Right atrium auricular region (tissue), 2 donors: ENCODE data around the gene DYNLT5. TPM values are rescaled to one million over a fixed set of nuclear protein-coding genes. Genes with fewer than 3 reads are reported as not detected.
"Not testable (repeated sequence)": the region's sequence is repeated elsewhere in the genome, so short reads cannot be mapped to it uniquely, and the experiment has no call there.

Source experiments
- DNase-seq: peaks from one replicate; pipeline ENCODE4 v3.0.0-alpha.2; 2019; ENCODE audit warnings: low spot score
- H3K27ac ChIP-seq, 2 donors: fragments of 200-600 bp; sonication (generic); 1 replicate in 1 of 2; 2 replicates in 1 of 2; pipeline ENCODE4 v1.5.1; 2016 to 2019
- H3K27me3 ChIP-seq, 2 donors: fragments of 200-600 bp; sonication (generic); one replicate each; pipeline versions ENCODE4 v1.5.1 to v1.6.0; 2017 to 2019
- H3K36me3 ChIP-seq: fragments of 200-600 bp; sonication (generic); one replicate; pipeline ENCODE4 v1.5.1; 2016
- H3K4me1 ChIP-seq, 2 donors: fragments of 200-600 bp; sonication (generic); one replicate each; pipeline versions ENCODE4 v1.5.1 to v1.6.0; 2017 to 2019
- H3K4me3 ChIP-seq, 2 donors: fragments of 200-600 bp; sonication (generic); 1 replicate in 1 of 2; 2 replicates in 1 of 2; pipeline ENCODE4 v1.5.1; 2017 to 2019; ENCODE audit warnings: mild to moderate bottlenecking in 1 of 2, moderate library complexity in 1 of 2
- H3K9me3 ChIP-seq, 2 donors: fragments of 200-600 bp; sonication (generic); one replicate each; pipeline ENCODE4 v1.5.1; 2019
- CTCF ChIP-seq, 2 donors: fragments of 200-600 bp; sonication (generic); IDR thresholded peaks; one replicate each; pipeline ENCODE4 v1.5.1; 2019; ENCODE audit warnings: antibody characterized with exemption in 2 of 2
- total RNA-seq, 2 donors: library from RNA; depleted of rRNA; stranded (reverse); fragments of >200 nt; gene quantifications; one replicate each; pipeline ENCODE4 v1.1.0, GENCODE V29; 2016

The DYNLT5 gene
- total RNA-seq, 2 donors from 2014 or later: 0.85 TPM; not detected in 1

DNA sequence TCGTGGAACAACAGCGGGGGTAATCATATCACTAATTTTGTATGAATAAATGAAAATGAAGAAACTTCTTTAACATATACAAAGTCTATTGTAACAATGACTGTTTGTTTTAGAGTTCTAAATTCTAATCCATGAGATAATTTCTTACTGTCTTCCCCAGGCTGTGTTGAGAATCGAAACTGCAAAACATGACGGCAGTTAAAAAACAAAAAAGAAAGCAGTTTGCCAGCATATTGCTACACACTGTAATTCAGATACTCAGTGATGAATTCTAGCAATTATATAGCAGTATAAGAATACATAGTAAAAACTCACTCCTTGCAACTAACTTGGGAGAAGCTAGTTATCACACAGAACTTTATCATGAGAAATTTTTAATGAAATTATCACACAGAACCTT, 26.7 kb downstream of the DYNLT5 start:
- H3K4me1 ChIP-seq: no peaks in the 10 kb centered on the region
- no peak for DNase-seq
- no peaks in the 10 kb centered on the region for H3K36me3 ChIP-seq
- TF ChIP-seq CTCF (IDR thresholded peaks at IDR 0.05): no peak
- no peaks in the 10 kb centered on the region for H3K27me3 ChIP-seq
- no peaks in the 10 kb centered on the region for H3K9me3 ChIP-seq
- no peak overlapping the region for H3K27ac ChIP-seq
- H3K4me3 ChIP-seq: no peak overlapping the region

DNA sequence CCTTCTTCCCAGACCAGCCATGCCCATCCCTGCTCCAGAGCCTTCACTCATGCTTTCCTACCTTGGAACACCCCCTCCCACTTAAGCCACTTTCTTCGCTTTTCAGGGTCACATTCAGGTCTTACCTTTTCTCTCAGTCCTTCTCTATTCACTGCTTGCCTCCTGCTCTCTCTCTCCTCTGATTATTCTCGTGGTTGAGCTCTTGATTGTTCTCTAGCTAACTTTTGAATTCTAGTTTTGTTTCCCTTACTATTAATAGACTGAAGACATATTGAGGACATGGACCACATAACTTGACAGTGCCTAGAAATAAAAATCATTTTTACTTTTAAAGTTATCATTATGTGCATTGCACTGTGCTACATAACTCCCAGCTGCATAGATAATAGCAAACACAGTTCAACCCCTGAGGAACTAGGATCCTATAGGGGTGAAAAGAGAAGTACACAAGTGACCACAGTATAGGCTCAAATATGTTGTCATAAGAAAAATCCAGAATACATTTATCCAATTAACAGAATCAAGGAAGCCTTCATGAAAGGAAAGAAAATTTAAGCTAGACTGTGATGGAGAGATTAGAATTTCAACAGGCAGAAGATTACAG, 27.3 kb downstream of the DYNLT5 start:
- TF ChIP-seq CTCF (IDR thresholded peaks at IDR 0.05): no peak
- H3K9me3 ChIP-seq: no peaks in the 10 kb centered on the region
- H3K27ac ChIP-seq: no peak overlapping the region
- no peak for DNase-seq
- H3K4me3 ChIP-seq: no peak overlapping the region
- H3K27me3 ChIP-seq: no peaks in the 10 kb centered on the region
- no peaks in the 10 kb centered on the region for H3K36me3 ChIP-seq
- H3K4me1 ChIP-seq: no peaks in the 10 kb centered on the region

- not testable (repeated sequence) for H3K27ac ChIP-seq, H3K27me3 ChIP-seq, H3K4me1 ChIP-seq, H3K9me3 ChIP-seq, H3K36me3 ChIP-seq, H3K4me3 ChIP-seq, DNase-seq
Measured at GRCh38 chr1:66785800-66786199, 33.5 kb downstream of the DYNLT5 start.

GRCh38 chr1:66787641-66788040, 35.4 kb downstream of the DYNLT5 start:
- no peak overlapping the region for H3K4me3 ChIP-seq
- no peaks in the 10 kb centered on the region for H3K27me3 ChIP-seq
- no peak overlapping the region for H3K27ac ChIP-seq
- no peaks in the 10 kb centered on the region for H3K4me1 ChIP-seq
- DNase-seq: no peak
- H3K36me3 ChIP-seq: no peaks in the 10 kb centered on the region
- no peak for TF ChIP-seq CTCF (IDR thresholded peaks at IDR 0.05)
- H3K9me3 ChIP-seq: peaks cover 0 to 4% of the 10 kb centered on the region in 2 donors

- TF ChIP-seq CTCF (IDR thresholded peaks at IDR 0.05): no peak
- Histone ChIP-seq H3K27me3 (no peaks in the 10 kb centered on the region), H3K36me3 (no peaks in the 10 kb centered on the region), H3K9me3 (peaks cover 0 to 4% of the 10 kb centered on the region in 2 donors), H3K4me3 (no peak overlapping the region), H3K27ac (no peak overlapping the region), H3K4me1 (no peaks in the 10 kb centered on the region)
- no peak for DNase-seq
Measured at GRCh38 chr1:66788231-66788939, 36.1 kb downstream of the DYNLT5 start.

GRCh38 chr1:66791621-66792610, 39.7 kb downstream of the DYNLT5 start:
- Histone ChIP-seq H3K36me3 (no peaks in the 10 kb centered on the region), H3K4me3 (no peak overlapping the region), H3K9me3 (no peaks in the 10 kb centered on the region), H3K4me1 (no peaks in the 10 kb centered on the region), H3K27me3 (no peaks in the 10 kb centered on the region), H3K27ac (no peak overlapping the region)
- no peak for TF ChIP-seq CTCF (IDR thresholded peaks at IDR 0.05)
- DNase-seq: no peak

GRCh38 chr1:66795839-66796238, 43.6 kb downstream of the DYNLT5 start:
- H3K27ac ChIP-seq, H3K4me1 ChIP-seq: not testable (repeated sequence)

More at GRCh38 chr1:66795839-66796238, 43.6 kb downstream of the DYNLT5 start:
- H3K9me3 ChIP-seq, H3K27me3 ChIP-seq, H3K36me3 ChIP-seq, DNase-seq, H3K4me3 ChIP-seq: not testable (repeated sequence)
